GM23338 (cell line): ENCODE data around the gene CPEB2. TPM values are rescaled to one million over a fixed set of nuclear protein-coding genes. Genes with fewer than 3 reads are reported as not detected.

Experiments
- ATAC-seq: fragments of 200-7000 bp; cut with Tn5 transposase; 3 replicates; pipeline ENCODE4 v1.9.1; 2020
- DNase-seq: peaks from one replicate; pipeline ENCODE4 v3.0.0-alpha.2; 2015; ENCODE audit warnings: low spot score
- H2AFZ ChIP-seq: fragments of 200-600 bp; sonication (generic); 2 replicates; pipeline ENCODE4 v1.8.0; 2016; ENCODE audit warnings: antibody characterized with exemption, mild to moderate bottlenecking, moderate library complexity
- H3F3A ChIP-seq: fragments of 200-600 bp; sonication (generic); replicated peaks from 2 replicates; pipeline ENCODE4 v1.8.0; 2017; ENCODE audit warnings: antibody characterized with exemption, mixed run types, low read depth
- H3K27ac ChIP-seq: fragments of 200-600 bp; sonication (generic); 2 replicates; pipeline ENCODE4 v1.6.1; 2016; ENCODE audit warnings: low read depth
- H3K27me3 ChIP-seq: fragments of 200-600 bp; sonication (generic); 2 replicates; pipeline ENCODE4 v1.8.0; 2016; ENCODE audit warnings: mild to moderate bottlenecking, mixed run types, moderate library complexity; ENCODE audit not compliant: insufficient read depth
- H3K36me3 ChIP-seq: fragments of 200-600 bp; sonication (generic); 2 replicates; pipeline ENCODE4 v1.8.0; 2016; ENCODE audit warnings: mild to moderate bottlenecking; ENCODE audit not compliant: insufficient read depth
- H3K4me1 ChIP-seq: fragments of 200-600 bp; sonication (generic); 2 replicates; pipeline ENCODE4 v1.8.0; 2016; ENCODE audit warnings: mild to moderate bottlenecking, moderate library complexity; ENCODE audit not compliant: insufficient read depth
- H3K4me2 ChIP-seq: fragments of 200-600 bp; sonication (generic); 2 replicates; pipeline ENCODE4 v1.7.1; 2017; ENCODE audit warnings: mixed run types
- H3K4me3 ChIP-seq: fragments of 200-600 bp; sonication (generic); 2 replicates; pipeline ENCODE4 v1.6.1; 2016; ENCODE audit warnings: mixed run types
- H3K79me2 ChIP-seq: fragments of 200-600 bp; sonication (generic); replicated peaks from 2 replicates; pipeline ENCODE4 v1.8.0; 2017; ENCODE audit warnings: mild to moderate bottlenecking; ENCODE audit not compliant: insufficient read depth
- H3K9me2 ChIP-seq: fragments of 200-600 bp; sonication (generic); 2 replicates; pipeline ENCODE4 v1.8.0; 2017; ENCODE audit not compliant: insufficient read depth
- H4K20me1 ChIP-seq: fragments of 200-600 bp; sonication (generic); replicated peaks from 2 replicates; pipeline ENCODE4 v1.8.0; 2017; ENCODE audit warnings: mild to moderate bottlenecking; ENCODE audit not compliant: insufficient read depth
- H3K27ac Mint-ChIP-seq: 2 replicates; pipeline ENCODE4 v1.8.0; 2020; ENCODE audit warnings: inconsistent platforms, mild to moderate bottlenecking, moderate library complexity, mixed read lengths
- H3K27me3 Mint-ChIP-seq: 3 replicates; pipeline ENCODE4 v1.8.0; 2022; ENCODE audit warnings: low read depth, mild to moderate bottlenecking, moderate library complexity, mixed read lengths, inconsistent platforms; ENCODE audit not compliant: insufficient read depth, poor library complexity
- H3K36me3 Mint-ChIP-seq: 3 replicates; pipeline ENCODE4 v1.8.0; 2021; ENCODE audit warnings: low read depth, mild to moderate bottlenecking, inconsistent platforms, moderate library complexity, mixed read lengths
- H3K4me1 Mint-ChIP-seq: 3 replicates; pipeline ENCODE4 v1.8.0; 2020; ENCODE audit warnings: mild to moderate bottlenecking, inconsistent platforms, mixed read lengths
- H3K4me3 Mint-ChIP-seq: 3 replicates; pipeline ENCODE4 v1.8.0; 2021; ENCODE audit warnings: moderate library complexity, mild to moderate bottlenecking, inconsistent platforms, mixed read lengths
- H3K9me3 Mint-ChIP-seq: 3 replicates; pipeline ENCODE4 v1.8.0; 2020; ENCODE audit warnings: moderate library complexity, mild to moderate bottlenecking, inconsistent platforms, mixed read lengths
- EZH2 ChIP-seq: fragments of 200-600 bp; sonication (generic); IDR thresholded peaks from one replicate; pipeline ENCODE4 v1.8.0; 2017; ENCODE audit warnings: antibody characterized with exemption, mild to moderate bottlenecking, low read depth; ENCODE audit not compliant: unreplicated experiment
- JUNB ChIP-seq: IDR thresholded peaks from one replicate; pipeline ENCODE4 v1.6.1; 2016; ENCODE audit warnings: antibody characterized with exemption; ENCODE audit not compliant: unreplicated experiment
- NANOG ChIP-seq: IDR thresholded peaks from 2 replicates; pipeline ENCODE4 v1.6.1; 2016; ENCODE audit warnings: antibody characterized with exemption, borderline replicate concordance
- POLR2AphosphoS5 ChIP-seq: IDR thresholded peaks from 2 replicates; pipeline ENCODE4 v1.6.1; 2016; ENCODE audit warnings: antibody characterized with exemption, low read depth
- ZNF462 ChIP-seq: fragments of 250-450 bp; sonication (Bioruptor Pico); IDR thresholded peaks from 2 replicates; pipeline ENCODE4 v1.5.0; 2020; ENCODE audit warnings: mild to moderate bottlenecking, moderate library complexity
- polyA plus RNA-seq: library from polyadenylated mRNA; unstranded; fragments of >200 nt; fragmentation: Nextera tagmentation; extraction: Ambion mirVana; gene quantifications from 2 replicates; pipeline ENCODE4 v1.2.1, GENCODE V29; 2016
- total RNA-seq: library from RNA; depleted of rRNA; stranded (reverse); fragments of >200 nt; shearing (Covaris generic); gene quantifications from 2 replicates; pipeline ENCODE4 v1.2.3, GENCODE V29; 2014
- TF ChIP-seq, protein P1 (sequence below): IDR thresholded peaks from one replicate; pipeline ENCODE4 v1.6.1; 2018; ENCODE audit warnings: antibody characterized with exemption; ENCODE audit not compliant: unreplicated experiment

CPEB2 gene
- total and polyA plus RNA-seq, 2 experiments from 2014 or later = 0.66 to 2.4 TPM

GRCh38 chr4:15013585-15013984, 11.3 kb downstream of the CPEB2 start:
- H3K36me3 Mint-ChIP-seq = no peaks in the 10 kb centered on the region
- H3K27ac Mint-ChIP-seq = no peak overlapping the region
- no peaks in the 10 kb centered on the region for H3K9me3 Mint-ChIP-seq
- H3F3A ChIP-seq = no peaks in the 10 kb centered on the region
- H3K4me1 ChIP-seq = peaks cover 30% of the 10 kb centered on the region
- no peaks in the 10 kb centered on the region for H3K27me3 Mint-ChIP-seq
- TF ChIP-seq ZNF462 (CRISPR knock-in tag) = no peak
- DNase-seq (no peak), ATAC-seq (no peak)
- no peaks in the 10 kb centered on the region for H3K27me3 ChIP-seq
- no peak overlapping the region for H3K4me3 ChIP-seq
- H4K20me1 ChIP-seq = no peaks in the 10 kb centered on the region
- H3K4me1 Mint-ChIP-seq = peaks cover 19% of the 10 kb centered on the region
- no peaks in the 10 kb centered on the region for H3K9me2 ChIP-seq
- no peak overlapping the region for H3K4me2 ChIP-seq
- H3K4me3 Mint-ChIP-seq = no peak overlapping the region
- no peaks in the 10 kb centered on the region for H3K36me3 ChIP-seq
- H3K79me2 ChIP-seq = no peaks in the 10 kb centered on the region
- H2AFZ ChIP-seq = no peak overlapping the region
- H3K27ac ChIP-seq = no peak overlapping the region

DNA sequence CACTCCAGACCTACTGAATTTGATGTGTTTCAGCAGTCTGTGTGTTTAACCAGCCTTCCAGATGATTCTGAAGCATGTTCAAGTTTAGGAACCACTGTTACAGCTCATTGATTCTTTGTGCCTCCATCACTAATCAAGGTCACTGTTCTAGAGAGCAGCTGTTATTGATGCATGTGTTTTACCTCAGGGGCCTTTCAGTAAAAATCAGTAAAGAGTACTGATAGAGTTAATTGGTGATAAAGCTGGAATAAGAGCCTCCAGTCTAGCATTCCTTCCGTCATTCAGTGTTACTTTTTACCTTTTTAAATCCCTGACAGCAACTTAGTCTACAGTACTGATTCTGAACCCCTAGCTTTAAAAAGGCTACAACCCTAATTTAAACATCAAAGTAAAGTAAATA, 12.9 kb downstream of the CPEB2 start:
- Mint-ChIP-seq H3K27ac (no peak overlapping the region), H3K36me3 (no peaks in the 10 kb centered on the region), H3K4me1 (peaks cover 5% of the 10 kb centered on the region; the same call in 2 of the 3 replicates), H3K27me3 (no peaks in the 10 kb centered on the region), H3K4me3 (no peak overlapping the region), H3K9me3 (no peaks in the 10 kb centered on the region)
- ATAC-seq (no peak), DNase-seq (no peak)
- no peaks in the 10 kb centered on the region for H4K20me1 ChIP-seq
- H2AFZ ChIP-seq = no peak overlapping the region
- TF ChIP-seq POLR2AphosphoS5 (no peak), EZH2 (no peak), JUNB (no peak), NANOG (no peak)
- TF ChIP-seq, protein P1, sequence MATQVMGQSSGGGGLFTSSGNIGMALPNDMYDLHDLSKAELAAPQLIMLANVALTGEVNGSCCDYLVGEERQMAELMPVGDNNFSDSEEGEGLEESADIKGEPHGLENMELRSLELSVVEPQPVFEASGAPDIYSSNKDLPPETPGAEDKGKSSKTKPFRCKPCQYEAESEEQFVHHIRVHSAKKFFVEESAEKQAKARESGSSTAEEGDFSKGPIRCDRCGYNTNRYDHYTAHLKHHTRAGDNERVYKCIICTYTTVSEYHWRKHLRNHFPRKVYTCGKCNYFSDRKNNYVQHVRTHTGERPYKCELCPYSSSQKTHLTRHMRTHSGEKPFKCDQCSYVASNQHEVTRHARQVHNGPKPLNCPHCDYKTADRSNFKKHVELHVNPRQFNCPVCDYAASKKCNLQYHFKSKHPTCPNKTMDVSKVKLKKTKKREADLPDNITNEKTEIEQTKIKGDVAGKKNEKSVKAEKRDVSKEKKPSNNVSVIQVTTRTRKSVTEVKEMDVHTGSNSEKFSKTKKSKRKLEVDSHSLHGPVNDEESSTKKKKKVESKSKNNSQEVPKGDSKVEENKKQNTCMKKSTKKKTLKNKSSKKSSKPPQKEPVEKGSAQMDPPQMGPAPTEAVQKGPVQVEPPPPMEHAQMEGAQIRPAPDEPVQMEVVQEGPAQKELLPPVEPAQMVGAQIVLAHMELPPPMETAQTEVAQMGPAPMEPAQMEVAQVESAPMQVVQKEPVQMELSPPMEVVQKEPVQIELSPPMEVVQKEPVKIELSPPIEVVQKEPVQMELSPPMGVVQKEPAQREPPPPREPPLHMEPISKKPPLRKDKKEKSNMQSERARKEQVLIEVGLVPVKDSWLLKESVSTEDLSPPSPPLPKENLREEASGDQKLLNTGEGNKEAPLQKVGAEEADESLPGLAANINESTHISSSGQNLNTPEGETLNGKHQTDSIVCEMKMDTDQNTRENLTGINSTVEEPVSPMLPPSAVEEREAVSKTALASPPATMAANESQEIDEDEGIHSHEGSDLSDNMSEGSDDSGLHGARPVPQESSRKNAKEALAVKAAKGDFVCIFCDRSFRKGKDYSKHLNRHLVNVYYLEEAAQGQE = no peak
- H3K27me3 ChIP-seq = no peaks in the 10 kb centered on the region
- H3K79me2 ChIP-seq = no peaks in the 10 kb centered on the region
- no peaks in the 10 kb centered on the region for H3F3A ChIP-seq
- H3K4me3 ChIP-seq = no peak overlapping the region
- H3K4me2 ChIP-seq = no peak overlapping the region
- peaks cover 14% of the 10 kb centered on the region for H3K4me1 ChIP-seq
- H3K9me2 ChIP-seq = no peaks in the 10 kb centered on the region
- no peaks in the 10 kb centered on the region for H3K36me3 ChIP-seq
- no peak overlapping the region for H3K27ac ChIP-seq
